HG03097 (cell line): ENCODE measurements around the gene TIGD4.

Experiments
- ATAC-seq: cut with Tn5 transposase; IDR thresholded peaks from one replicate; pipeline ENCODE4 v1.9.1; 2021; ENCODE audit not compliant: unreplicated experiment, low FRiP score

Gene TIGD4

GRCh38 chr4:152779513-152780266 lies at the start of gene TIGD4, which contains the start of gene ARFIP1:
TIGD4 (minus strand) TSS chr4:152779730; CDS start chr4:152771004, 8,726 bp downstream.
ARFIP1 (plus strand) TSS chr4:152779954; CDS start chr4:152829634, 49,680 bp downstream.
- peak; percentile 91 for ATAC-seq

- ATAC-seq: no peak
Observed at GRCh38 chr4:152828122-152828521, 48.6 kb upstream of the TIGD4 start.

- no peak for ATAC-seq
Observed at GRCh38 chr4:152825336-152825735, 45.8 kb upstream of the TIGD4 start.

- ATAC-seq: no peak
Observed at GRCh38 chr4:152824561-152824960, 45.0 kb upstream of the TIGD4 start.

- ATAC-seq: no peak
Observed at GRCh38 chr4:152822323-152822722, 42.8 kb upstream of the TIGD4 start.

GRCh38 chr4:152820073-152820472 lies 40.5 kb upstream of the TIGD4 start:
- ATAC-seq: no peak

- no peak for ATAC-seq
Observed at GRCh38 chr4:152819026-152819645, 39.6 kb upstream of the TIGD4 start.

GRCh38 chr4:152817331-152817730 lies 37.8 kb upstream of the TIGD4 start:
- no peak for ATAC-seq

- ATAC-seq: no peak
Observed at GRCh38 chr4:152815078-152815477, 35.5 kb upstream of the TIGD4 start.

GRCh38 chr4:152810715-152811287 lies 31.3 kb upstream of the TIGD4 start:
- no peak for ATAC-seq

- ATAC-seq: no peak
Observed at GRCh38 chr4:152808670-152809069, 29.1 kb upstream of the TIGD4 start.

- ATAC-seq: no peak
Observed at GRCh38 chr4:152807294-152807829, 27.8 kb upstream of the TIGD4 start.

GRCh38 chr4:152806501-152807125 lies 27.1 kb upstream of the TIGD4 start:
- ATAC-seq: no peak

GRCh38 chr4:152805818-152806217 lies 26.3 kb upstream of the TIGD4 start:
- ATAC-seq: no peak

GRCh38 chr4:152805071-152805650 lies 25.6 kb upstream of the TIGD4 start:
- ATAC-seq: no peak

- ATAC-seq: no peak
Observed at GRCh38 chr4:152803541-152803940, 24.0 kb upstream of the TIGD4 start.

GRCh38 chr4:152795891-152796290 lies 16.4 kb upstream of the TIGD4 start:
- ATAC-seq: no peak

GRCh38 chr4:152786627-152787026 lies 7.1 kb upstream of the TIGD4 start:
- no peak for ATAC-seq

- ATAC-seq: no peak
Observed at GRCh38 chr4:152785639-152786615, 6.4 kb upstream of the TIGD4 start.
